K562 (cell line): ENCODE measurements around the gene SPATS2. TPM values are rescaled to one million over a fixed set of nuclear protein-coding genes. Genes with fewer than 3 reads are reported as not detected.

Experiments used
- ATAC-seq: fragments of 200-7000 bp; cut with Tn5 transposase; 3 replicates; pipeline ENCODE4 v1.9.1; 2020; ENCODE audit warnings: moderate library complexity
- BruUV-seq: library from RNA; stranded (reverse); fragments of 400-500 nt; replicated peaks from 2 replicates; lab custom pipeline; 2021; lab: Mats Ljungman, UMichigan
- CTCF ChIA-PET: fragments of 300-600 bp; formaldehyde crosslinking; extraction: SDS; loops from one replicate; lab custom pipeline; 2021; ENCODE audit warnings: low intra/inter-chr PET ratio; lab: Yijun Ruan, JAX
- POLR2A ChIA-PET: fragments of 300-600, 350-650 bp; sonication (Branson Sonifier 250); formaldehyde crosslinking; extraction: SDS; loops from one replicate; lab custom pipeline; 2021; ENCODE audit warnings: antibody characterized with exemption, inconsistent platforms; lab: Yijun Ruan, JAX
- DNase-seq, 4 experiments: peaks; one replicate each; pipeline versions ENCODE4 v3.0.0 to v3.0.0-alpha.2; 2011 to 2018; ENCODE audit warnings: low spot score in 3 of 4, mixed read lengths in 3 of 4; ENCODE audit errors: extremely low read depth in 1 of 4
- FAIRE-seq: peaks from 2 replicates; lab custom pipeline; 2011; peaks lifted over from hg19 to GRCh38; lab: Jason Lieb, UNC
- H2AFZ ChIP-seq: 2 replicates; pipeline ENCODE4 v1.6.0; 2011; ENCODE audit warnings: low read depth, low read length, control low read depth, inconsistent platforms
- H3K27ac ChIP-seq: fragments of 200-600 bp; 3 replicates; pipeline ENCODE4 v1.8.0; 2011; ENCODE audit warnings: low read depth, mild to moderate bottlenecking, control low read depth, inconsistent platforms, low read length, moderate library complexity, mixed read lengths; ENCODE audit errors: extremely low read depth
- H3K27me3 ChIP-seq, 2 experiments: fragments of 300-600 bp in 1 of 2; 2 replicates in 1 of 2; 3 replicates in 1 of 2; pipeline versions ENCODE4 v1.6.0 to v1.8.0; 2011; ENCODE audit warnings: inconsistent platforms in 2 of 2, low read length in 2 of 2, mild to moderate bottlenecking in 1 of 2, mixed read lengths in 1 of 2, moderate library complexity in 1 of 2; ENCODE audit not compliant: control insufficient read depth in 2 of 2, insufficient read depth in 2 of 2
- H3K36me3 ChIP-seq: fragments of 300-600 bp; 3 replicates; pipeline ENCODE4 v1.8.0; 2011; ENCODE audit warnings: mild to moderate bottlenecking, low read length, inconsistent platforms; ENCODE audit not compliant: control insufficient read depth, insufficient read depth
- H3K4me1 ChIP-seq, 2 experiments: fragments of 200-600 bp in 1 of 2; replicated peaks in 1 of 2; 2 replicates in 1 of 2; 3 replicates in 1 of 2; pipeline versions ENCODE4 v1.5.1 to v1.8.0; 2011; ENCODE audit warnings: inconsistent platforms in 2 of 2, low read length in 2 of 2, mild to moderate bottlenecking in 1 of 2, mixed read lengths in 1 of 2, moderate library complexity in 1 of 2; ENCODE audit not compliant: control insufficient read depth in 2 of 2, insufficient read depth in 2 of 2
- H3K4me2 ChIP-seq: 2 replicates; pipeline ENCODE4 v1.6.1; 2011; ENCODE audit warnings: low read length, control low read depth, inconsistent platforms, mixed read lengths; ENCODE audit not compliant: insufficient read depth
- H3K4me3 ChIP-seq: fragments of 200-600 bp; sonication (generic), shearing (Covaris generic); 2 replicates; pipeline ENCODE4 v1.5.1; 2016; ENCODE audit warnings: control low read depth, inconsistent platforms
- H3K79me2 ChIP-seq: fragments of 200-600 bp; 3 replicates; pipeline ENCODE4 v1.8.0; 2011; ENCODE audit warnings: low read length, inconsistent platforms; ENCODE audit not compliant: control insufficient read depth, insufficient read depth
- H3K9ac ChIP-seq, 2 experiments: 2 replicates each; pipeline versions ENCODE4 v1.6.0 to v1.6.1; 2011; ENCODE audit warnings: low read depth in 2 of 2, low read length in 2 of 2, control low read depth in 1 of 2, inconsistent platforms in 1 of 2, mild to moderate bottlenecking in 1 of 2, mixed read lengths in 1 of 2; ENCODE audit not compliant: insufficient read depth in 1 of 2
- H3K9me1 ChIP-seq: one replicate; pipeline ENCODE4 v1.6.0; 2011; ENCODE audit warnings: inconsistent platforms, mild to moderate bottlenecking, low read length, moderate library complexity; ENCODE audit not compliant: control insufficient read depth, insufficient read depth
- H3K9me3 ChIP-seq: replicated peaks from 2 replicates; pipeline ENCODE4 v1.5.1; 2011; ENCODE audit warnings: low read depth, low read length, inconsistent platforms; ENCODE audit not compliant: control insufficient read depth, insufficient read depth
- H4K20me1 ChIP-seq: replicated peaks from 2 replicates; pipeline ENCODE4 v1.6.1; 2011; ENCODE audit warnings: low read length, inconsistent platforms, mixed read lengths; ENCODE audit not compliant: control insufficient read depth, insufficient read depth
- ADNP ChIP-seq: fragments of 200-800 bp; sonication (Bioruptor generic); IDR thresholded peaks from 2 replicates; pipeline ENCODE4 v1.6.1; 2016; ENCODE audit warnings: missing genetic modification characterization, missing compliant biosample characterization
- E2F1 ChIP-seq: sonication (generic); formaldehyde crosslinking; IDR thresholded peaks from 2 replicates; pipeline ENCODE4 v1.8.1; 2023; ENCODE audit warnings: mild to moderate bottlenecking, missing genetic modification reagents, moderate library complexity
- ELF1 ChIP-seq: fragments of 200-800 bp; sonication (Bioruptor generic); IDR thresholded peaks from 2 replicates; pipeline ENCODE4 v1.6.1; 2016; ENCODE audit warnings: missing genetic modification characterization, missing compliant biosample characterization
- ILK ChIP-seq: fragments of 450-650 bp; IDR thresholded peaks from 2 replicates; pipeline ENCODE4 v1.6.1; 2016; ENCODE audit warnings: missing genetic modification characterization, low read depth, mild to moderate bottlenecking, missing compliant biosample characterization, moderate library complexity, borderline replicate concordance
- NR3C1 ChIP-seq: sonication (generic); formaldehyde crosslinking; IDR thresholded peaks from 2 replicates; pipeline ENCODE4 v1.8.1; 2022; ENCODE audit warnings: missing genetic modification reagents
- PHF20 ChIP-seq: fragments of 450-650 bp; IDR thresholded peaks from 2 replicates; pipeline ENCODE4 v1.6.1; 2018; ENCODE audit not compliant: partially characterized antibody
- POLR2AphosphoS2 ChIP-seq: IDR thresholded peaks from 2 replicates; pipeline ENCODE4 v1.6.1; 2012; ENCODE audit warnings: low read length, improper control_type of control experiment
- SREBF1 ChIP-seq: fragments of 150-350 bp; IDR thresholded peaks from 2 replicates; pipeline ENCODE4 v1.6.1; 2014; ENCODE audit warnings: antibody characterized with exemption, low read depth, low read length, borderline replicate concordance
- ZFP30 ChIP-seq: fragments of 250-450 bp; sonication (Bioruptor Pico); IDR thresholded peaks from 2 replicates; pipeline ENCODE4 v1.8.0; 2022; ENCODE audit warnings: moderate library complexity, mild to moderate bottlenecking, inconsistent platforms, borderline replicate concordance
- ZNF253 ChIP-seq: fragments of 250-450 bp; sonication (Bioruptor Pico); conservative IDR thresholded peaks from 2 replicates; pipeline ENCODE4 v1.6.1; 2021; ENCODE audit warnings: mild to moderate bottlenecking
- ZNF79 ChIP-seq: fragments of 250-450 bp; sonication (Bioruptor Pico); IDR thresholded peaks from 2 replicates; pipeline ENCODE4 v1.4.0; 2020; ENCODE audit warnings: low read depth, mild to moderate bottlenecking, moderate library complexity
- WGBS: fragments of 100-300 bp; shearing (Covaris generic); methylation state at CpG from one replicate; pipeline ENCODE4 v1.1.6; 2016; ENCODE audit warnings: low coverage, mixed read lengths; ENCODE audit not compliant: insufficient coverage; ENCODE audit errors: missing lambda C conversion rate; 5-methylcytosine and 5-hydroxymethylcytosine counted together
- in situ Hi-C: fragments of 300-500 bp; cut with MboI; formaldehyde crosslinking; loops from 4 replicates; pipeline ENCODE4 v1.15.0; 2018; ENCODE audit warnings: inconsistent platforms, mixed read lengths
- intact Hi-C: fragments of 100-400 bp; cut with micrococcal nuclease; formaldehyde crosslinking; loops from 2 replicates; pipeline ENCODE4 v1.14.2; 2022
- polyA plus RNA-seq, 8 experiments: library from polyadenylated mRNA; depleted of rRNA in 4 of 8; stranded (reverse) in 5 of 8; unstranded in 3 of 8; fragments of >200 nt; fragmentation: Nextera tagmentation in 2 of 8; fragmentation: Illumina TruSeq in 1 of 8; extraction: Ambion mirVana in 2 of 8; extraction: Trizol in 1 of 8; gene quantifications; 2 replicates each; pipeline versions ENCODE4 v1.2.1 to v1.2.3, GENCODE V29; 2011 to 2014; ENCODE audit warnings: inconsistent platforms in 1 of 8, missing spikeins in 1 of 8
- total RNA-seq, 7 experiments: library from RNA; depleted of rRNA in 6 of 7; stranded (reverse); fragments of >200 nt in 6 of 7; fragmentation: Illumina TruSeq in 2 of 7; extraction: Trizol in 2 of 7; gene quantifications; 2 replicates each; pipeline versions ENCODE4 v1.2.1 to v1.2.3, GENCODE V29; 2011 to 2021; ENCODE audit warnings: low replicate concordance in 1 of 7

The SPATS2 gene
- total and polyA plus RNA-seq, 9 of the 15 experiments (the other 6 are each of a cell fraction or from before 2014, with no cell fraction given), result 5.4 to 48.2 (median 17.5) TPM

GRCh38 chr12:49549735-49550692, 182.8 kb downstream of the SPATS2 start:
- H3K4me2 ChIP-seq, result no peak overlapping the region

More at GRCh38 chr12:49549735-49550692, 182.8 kb downstream of the SPATS2 start:
- no peak overlapping the region for H3K27ac ChIP-seq
- H3K9me1 ChIP-seq, result peaks cover 3% of the 10 kb centered on the region
- ATAC-seq (no peak), DNase-seq (no peak)
- in situ Hi-C loops (no loop called here), intact Hi-C loops (no loop called here)
- H2AFZ ChIP-seq, result no peak overlapping the region
- ChIA-PET CTCF (interaction anchor here (0.6 kb wide), 1 partner anchor 541 kb away, joined by 4 read pairs; no protein-coding TSS in a partner anchor), POLR2A (interaction anchor here (1.2 to 1.4 kb wide), 2 partner anchors 10 to 12 kb away, joined by 6 to 7 read pairs; no protein-coding TSS in a partner anchor)
- peaks cover 13 to 58% of the 10 kb centered on the region in 2 experiments; a peak in 4 of 5 replicates for H3K27me3 ChIP-seq
- no peaks in the 10 kb centered on the region for H3K79me2 ChIP-seq
- no peaks in the 10 kb centered on the region for H3K9me3 ChIP-seq
- H3K4me3 ChIP-seq, result no peak overlapping the region
- 57% methylated on average over 19 of the region's 28 CpGs for WGBS
- no TSS peak for BruUV-seq
- H4K20me1 ChIP-seq, result 0 out of 2 replicates have a peak, but pooled peaks cover 3% of the 10 kb centered on the region
- H3K36me3 ChIP-seq, result no peaks in the 10 kb centered on the region
- TF ChIP-seq E2F1 (CRISPR knock-in tag) (no peak), ZNF79 (CRISPR knock-in tag) (no peak), PHF20 (no peak), ELF1 (tag) (no peak), ZNF253 (CRISPR knock-in tag) (no peak), SREBF1 (no peak), ILK (tag) (no peak), NR3C1 (CRISPR knock-in tag) (no peak), POLR2AphosphoS2 (no peak), ADNP (no peak), ZFP30 (CRISPR knock-in tag) (no peak)
- TF ChIP-seq, all 486 proteins: peak for 0
- no peak for FAIRE-seq
- no peak overlapping the region; a peak in 1 of 4 replicates for H3K9ac ChIP-seq
- H3K4me1 ChIP-seq, result peaks cover 0 to 17% of the 10 kb centered on the region in 2 experiments; a peak in 3 of 5 replicates
